ENCODE measurements around the gene RNF25.

- TF ChIP-seq CTCF (IDR thresholded peaks at IDR 0.05; ENCODE audit: insufficient read depth, low read depth, low read length) (no peak), EZH2 (IDR thresholded peaks at IDR 0.05; ENCODE audit: insufficient read depth, low read length) (no peak)
These were observed 31.5 kb upstream of the RNF25 start for GRCh38 chr2:218703341-218703740.
